IMR-90 (cell line): ENCODE results near the gene CYP26B1. TPM values are rescaled to one million over a fixed set of nuclear protein-coding genes. Genes with fewer than 3 reads are reported as not detected.

Experiments
- ATAC-seq: fragments of 200-7000 bp; cut with Tn5 transposase; 2 replicates; pipeline ENCODE4 v1.9.1; 2020; ENCODE audit warnings: low read depth, mild to moderate bottlenecking, moderate library complexity
- BruUV-seq: library from RNA; stranded (reverse); fragments of 400-500 nt; replicated peaks from 2 replicates; lab custom pipeline; 2021; lab: Mats Ljungman, UMichigan
- CTCF ChIA-PET: fragments of 300-600 bp; formaldehyde crosslinking; extraction: SDS; loops from one replicate; lab custom pipeline; 2021; ENCODE audit warnings: antibody characterized with exemption; lab: Yijun Ruan, JAX
- POLR2A ChIA-PET: fragments of 300-600 bp; sonication (Branson Sonifier 250); formaldehyde crosslinking; loops from one replicate; lab custom pipeline; 2022; ENCODE audit warnings: antibody characterized with exemption; ENCODE audit not compliant: unreplicated experiment; lab: Charles Lee
- DNase-seq: peaks from one replicate; pipeline ENCODE4 v3.0.0; 2013
- H2AFZ ChIP-seq: replicated peaks from 2 replicates; pipeline ENCODE3; 2013; ENCODE audit warnings: low read length, mild to moderate bottlenecking; ENCODE audit not compliant: poor library complexity
- H2AK5ac ChIP-seq: 2 replicates; pipeline ENCODE4 v1.6.1; 2013; ENCODE audit warnings: low read depth, low read length, inconsistent platforms
- H2AK9ac ChIP-seq: replicated peaks from 2 replicates; pipeline ENCODE3; 2013; ENCODE audit warnings: mild to moderate bottlenecking, low read depth, low read length, moderate library complexity; ENCODE audit not compliant: poor library complexity
- H2BK120ac ChIP-seq: 2 replicates; pipeline ENCODE4 v1.6.1; 2013; ENCODE audit warnings: low read depth, low read length, inconsistent platforms
- H2BK15ac ChIP-seq: 3 replicates; pipeline ENCODE4 v1.6.1; 2013; ENCODE audit warnings: low read depth, low read length, inconsistent platforms
- H2BK20ac ChIP-seq: 2 replicates; pipeline ENCODE4 v1.6.1; 2013; ENCODE audit warnings: low read depth, mild to moderate bottlenecking, inconsistent platforms, low read length, moderate library complexity
- H2BK5ac ChIP-seq: 2 replicates; pipeline ENCODE4 v1.6.1; 2013; ENCODE audit warnings: mild to moderate bottlenecking, low read depth, low read length, inconsistent platforms; ENCODE audit not compliant: poor library complexity, severe bottlenecking
- H3K14ac ChIP-seq: replicated peaks from 2 replicates; pipeline ENCODE4 v1.6.1; 2013; ENCODE audit warnings: low read depth, low read length, inconsistent platforms
- H3K18ac ChIP-seq: 2 replicates; pipeline ENCODE4 v1.6.1; 2013; ENCODE audit warnings: low read depth, low read length, control low read depth
- H3K23ac ChIP-seq: 2 replicates; pipeline ENCODE4 v1.6.1; 2013; ENCODE audit warnings: low read depth, low read length, inconsistent platforms
- H3K27ac ChIP-seq: 2 replicates; pipeline ENCODE4 v1.5.1; 2013; ENCODE audit warnings: mild to moderate bottlenecking, control low read depth, low read length; ENCODE audit not compliant: insufficient read depth
- H3K27me3 ChIP-seq: 2 replicates; pipeline ENCODE4 v1.6.1; 2013; ENCODE audit warnings: low read length; ENCODE audit not compliant: control insufficient read depth, insufficient read depth
- H3K36me3 ChIP-seq: 2 replicates; pipeline ENCODE4 v1.6.1; 2013; ENCODE audit warnings: low read length, mixed read lengths; ENCODE audit not compliant: control insufficient read depth, insufficient read depth
- H3K4ac ChIP-seq: 2 replicates; pipeline ENCODE4 v1.6.1; 2013; ENCODE audit warnings: low read depth, low read length, inconsistent platforms
- H3K4me1 ChIP-seq: 2 replicates; pipeline ENCODE4 v1.6.1; 2013; ENCODE audit warnings: low read length, mixed read lengths; ENCODE audit not compliant: control insufficient read depth, insufficient read depth
- H3K4me2 ChIP-seq: 2 replicates; pipeline ENCODE4 v1.6.1; 2013; ENCODE audit warnings: low read depth, mild to moderate bottlenecking, control low read depth, low read length, moderate library complexity
- H3K4me3 ChIP-seq: 2 replicates; pipeline ENCODE4 v1.5.1; 2013; ENCODE audit warnings: low read depth, mild to moderate bottlenecking, control low read depth, low read length, moderate library complexity; ENCODE audit not compliant: insufficient read depth
- H3K56ac ChIP-seq: 2 replicates; pipeline ENCODE4 v1.6.1; 2013; ENCODE audit warnings: low read length, inconsistent platforms; ENCODE audit not compliant: insufficient read depth; ENCODE audit errors: extremely low read depth
- H3K79me1 ChIP-seq, 2 experiments: 2 replicates each; pipeline ENCODE4 v1.6.1; 2013; ENCODE audit warnings: low read length in 2 of 2, inconsistent platforms in 1 of 2, low read depth in 1 of 2
- H3K9ac ChIP-seq: 2 replicates; pipeline ENCODE4 v1.6.1; 2013; ENCODE audit warnings: low read depth, low read length, control low read depth
- H3K9me1 ChIP-seq: 2 replicates; pipeline ENCODE4 v1.6.1; 2013; ENCODE audit warnings: low read length, inconsistent platforms; ENCODE audit not compliant: insufficient read depth
- H3K9me3 ChIP-seq: 2 replicates; pipeline ENCODE4 v1.6.1; 2013; ENCODE audit warnings: low read length; ENCODE audit not compliant: control insufficient read depth, insufficient read depth
- H4K20me1 ChIP-seq: 2 replicates; pipeline ENCODE4 v1.6.1; 2013; ENCODE audit warnings: low read length, inconsistent platforms; ENCODE audit not compliant: insufficient read depth
- H4K5ac ChIP-seq: 2 replicates; pipeline ENCODE4 v1.6.1; 2013; ENCODE audit warnings: mild to moderate bottlenecking, low read depth, low read length, control low read depth
- H4K8ac ChIP-seq, 2 experiments: 2 replicates each; pipeline ENCODE4 v1.6.1; 2013; ENCODE audit warnings: low read depth in 2 of 2, low read length in 2 of 2, control low read depth in 1 of 2, inconsistent platforms in 1 of 2
- H4K91ac ChIP-seq: 2 replicates; pipeline ENCODE4 v1.6.1; 2013; ENCODE audit warnings: low read depth, low read length, inconsistent platforms; ENCODE audit not compliant: insufficient read depth
- BHLHE40 ChIP-seq: fragments of 150-350 bp; IDR thresholded peaks from 2 replicates; pipeline ENCODE4 v1.6.1; 2016; ENCODE audit warnings: mild to moderate bottlenecking, low read depth, low read length
- CEBPB ChIP-seq: IDR thresholded peaks from 2 replicates; pipeline ENCODE4 v1.6.1; 2012; ENCODE audit warnings: low read depth, low read length, improper control_type of control experiment
- CHD1 ChIP-seq: IDR thresholded peaks from 2 replicates; pipeline ENCODE4 v1.6.1; 2012; ENCODE audit warnings: low read depth, low read length, improper control_type of control experiment
- CTCF ChIP-seq: conservative IDR thresholded peaks from 2 replicates; pipeline ENCODE4 v1.5.1; 2012; ENCODE audit warnings: mild to moderate bottlenecking, low read depth, low read length, improper control_type of control experiment
- ELK1 ChIP-seq: fragments of 150-350 bp; IDR thresholded peaks from 2 replicates; pipeline ENCODE4 v1.6.1; 2016; ENCODE audit warnings: low read depth, mild to moderate bottlenecking, low read length, moderate library complexity, borderline replicate concordance
- FOS ChIP-seq: fragments of 150-350 bp; IDR thresholded peaks from 2 replicates; pipeline ENCODE4 v1.6.1; 2016; ENCODE audit warnings: low read depth, low read length
- MAFK ChIP-seq: IDR thresholded peaks from 2 replicates; pipeline ENCODE4 v1.6.1; 2012; ENCODE audit warnings: low read depth, low read length, improper control_type of control experiment
- MAZ ChIP-seq: IDR thresholded peaks from 2 replicates; pipeline ENCODE4 v1.6.1; 2012; ENCODE audit warnings: low read depth, mild to moderate bottlenecking, low read length, improper control_type of control experiment, moderate library complexity, borderline replicate concordance
- MXI1 ChIP-seq: IDR thresholded peaks from 2 replicates; pipeline ENCODE4 v1.6.1; 2012; ENCODE audit warnings: low read depth, mild to moderate bottlenecking, low read length, moderate library complexity, borderline replicate concordance
- NFE2L2 ChIP-seq: fragments of 150-350 bp; IDR thresholded peaks from 2 replicates; pipeline ENCODE4 v1.6.1; 2016; ENCODE audit warnings: low read depth, mild to moderate bottlenecking, low read length
- POLR2A ChIP-seq: IDR thresholded peaks from 2 replicates; pipeline ENCODE4 v1.6.1; 2012; ENCODE audit warnings: mild to moderate bottlenecking, low read depth, low read length
- RAD21 ChIP-seq: IDR thresholded peaks from 2 replicates; pipeline ENCODE4 v1.6.1; 2012; ENCODE audit warnings: low read length, improper control_type of control experiment
- RCOR1 ChIP-seq: IDR thresholded peaks from 2 replicates; pipeline ENCODE4 v1.6.1; 2012; ENCODE audit warnings: mild to moderate bottlenecking, low read length, improper control_type of control experiment; ENCODE audit not compliant: insufficient replicate concordance
- RFX5 ChIP-seq: IDR thresholded peaks from 2 replicates; pipeline ENCODE4 v1.8.0; 2012; ENCODE audit warnings: low read depth, mild to moderate bottlenecking, low read length, moderate library complexity
- SMC3 ChIP-seq: fragments of 150-350 bp; IDR thresholded peaks from 2 replicates; pipeline ENCODE4 v1.6.1; 2016; ENCODE audit warnings: low read depth, mild to moderate bottlenecking, antibody characterized with exemption, low read length, moderate library complexity
- USF2 ChIP-seq: fragments of 150-350 bp; IDR thresholded peaks from 2 replicates; pipeline ENCODE4 v1.6.1; 2017; ENCODE audit warnings: mild to moderate bottlenecking, antibody characterized with exemption, low read length, low read depth
- WGBS, 2 experiments: methylation state at CpG; one replicate each; pipeline versions ENCODE4 v1.1.5 to v1.1.7; 2013; ENCODE audit warnings: missing lambda C conversion rate in 2 of 2; ENCODE audit not compliant: insufficient read length in 1 of 2; ENCODE audit errors: extremely low coverage in 2 of 2; 5-methylcytosine and 5-hydroxymethylcytosine counted together
- dilution Hi-C: fragments of 300-500 bp; cut with HindIII; formaldehyde crosslinking; loops from one replicate; pipeline ENCODE4 v1.14.3; 2018; ENCODE audit warnings: low sequenced_read_pairs; ENCODE audit not compliant: unreplicated experiment
- in situ Hi-C: fragments of 300-500 bp; cut with MboI; formaldehyde crosslinking; loops from 3 replicates; pipeline ENCODE4 v1.14.3; 2019; ENCODE audit warnings: low sequenced_read_pairs, inconsistent platforms, mixed read lengths
- intact Hi-C: fragments of 100-400 bp; cut with micrococcal nuclease; formaldehyde crosslinking; loops from 2 replicates; pipeline ENCODE4 v1.10.0; 2022
- polyA plus RNA-seq, 3 experiments: library from polyadenylated mRNA; depleted of rRNA; stranded (reverse); fragments of >200 nt; gene quantifications; 2 replicates each; pipeline ENCODE4 v1.2.3, GENCODE V29; 2012; ENCODE audit warnings: low replicate concordance in 1 of 3
- total RNA-seq: library from RNA; depleted of rRNA; stranded (reverse); fragments of >200 nt; gene quantifications from 2 replicates; pipeline ENCODE4 v1.2.3, GENCODE V29; 2012

CYP26B1 gene
- total and polyA plus RNA-seq, 2 of the 4 experiments (the other 2 are of a cell fraction): 0.02 TPM; not detected in 1

- no peak for ATAC-seq
- Histone ChIP-seq H2AK9ac (no peak overlapping the region), H3K4me3 (no peak overlapping the region), H3K27me3 (peaks cover 46% of the 10 kb centered on the region), H3K18ac (no peak overlapping the region), H2AFZ (no peak overlapping the region), H2BK120ac (no peak overlapping the region), H3K9ac (no peak overlapping the region), H2AK5ac (no peak overlapping the region), H2BK5ac (no peak overlapping the region), H3K4ac (no peak overlapping the region), H2BK20ac (no peak overlapping the region), H4K8ac (no peak overlapping the region), H3K9me3 (no peaks in the 10 kb centered on the region; the same call in 1 of the 2 replicates), H3K4me1 (peaks cover 3% of the 10 kb centered on the region; the same call in 1 of the 2 replicates), H3K79me1 (no peaks in the 10 kb centered on the region), H3K36me3 (no peaks in the 10 kb centered on the region), H2BK15ac (no peak overlapping the region), H3K9me1 (no peaks in the 10 kb centered on the region), H3K27ac (no peak overlapping the region), H4K20me1 (no peaks in the 10 kb centered on the region), H3K4me2 (no peak overlapping the region), H4K5ac (no peak overlapping the region), H3K56ac (no peak overlapping the region), H3K23ac (no peak overlapping the region), H4K91ac (no peak overlapping the region), H3K14ac (no peak overlapping the region)
- dilution Hi-C loops: no loop called here
- CTCF ChIA-PET: no interaction called here
- intact Hi-C loops: loop anchor here (5.0 kb wide), 2 partner anchors 527 to 592 kb away; no protein-coding TSS in a partner anchor
- in situ Hi-C loops: no loop called here
- 87% methylated on average over 3 of the region's 8 CpGs; no CpG with 5 or more reads in 1 of the 2 experiments for WGBS, 2 experiments
- POLR2A ChIA-PET: no interaction called here
- TF ChIP-seq RFX5: no peak
- no peak for TF ChIP-seq SMC3
- no peak for TF ChIP-seq FOS
- no peak for TF ChIP-seq BHLHE40
- no peak for TF ChIP-seq CHD1
- no peak for TF ChIP-seq RCOR1
- no peak for TF ChIP-seq MAZ
- no peak for TF ChIP-seq MAFK
- no peak for TF ChIP-seq CEBPB
- no peak for TF ChIP-seq ELK1
- no peak for TF ChIP-seq USF2
- TF ChIP-seq CTCF: no peak
- TF ChIP-seq RAD21: no peak
- TF ChIP-seq POLR2A: no peak
- no peak for TF ChIP-seq NFE2L2
- no peak for TF ChIP-seq MXI1
- DNase-seq: no peak
- BruUV-seq: no TSS peak
These were observed 8.2 kb downstream of the CYP26B1 start for GRCh38 chr2:72139471-72139873.
